HepG2 (cell line): ENCODE results near the gene RIPK1. TPM values are rescaled to one million over a fixed set of nuclear protein-coding genes. Genes with fewer than 3 reads are reported as not detected.

Source experiments
- ATAC-seq: fragments of 200-7000 bp; cut with Tn5 transposase; 3 replicates; pipeline ENCODE4 v1.9.1; 2020; ENCODE audit warnings: mild to moderate bottlenecking, moderate library complexity
- BruUV-seq: library from RNA; stranded (reverse); fragments of 400-500 nt; replicated peaks from 2 replicates; lab custom pipeline; 2021; lab: Mats Ljungman, UMichigan
- CTCF ChIA-PET: fragments of 300-600 bp; formaldehyde crosslinking; extraction: SDS; loops from one replicate; lab custom pipeline; 2021; ENCODE audit warnings: low total read pairs, inconsistent platforms, low intra/inter-chr PET ratio; lab: Yijun Ruan, JAX
- POLR2A ChIA-PET: fragments of 350-600 bp; sonication (Branson Sonifier 250); formaldehyde crosslinking; loops from one replicate; lab custom pipeline; 2020; ENCODE audit warnings: antibody characterized with exemption, inconsistent platforms; lab: Yijun Ruan, JAX
- DNase-seq: peaks from one replicate; pipeline ENCODE4 v3.0.0-alpha.2; 2015; ENCODE audit warnings: low spot score
- FAIRE-seq: peaks from 3 replicates; lab custom pipeline; 2011; peaks lifted over from hg19 to GRCh38; lab: Jason Lieb, UNC
- H2AFZ ChIP-seq: one replicate; pipeline ENCODE4 v1.6.1; 2011; ENCODE audit warnings: low read length, inconsistent platforms
- H3K27ac ChIP-seq: fragments of 300-600 bp; 3 replicates; pipeline ENCODE4 v1.8.0; 2011; ENCODE audit warnings: mixed run types, mild to moderate bottlenecking, mixed read lengths, low read length, inconsistent platforms; ENCODE audit not compliant: insufficient read depth; ENCODE audit errors: extremely low read length
- H3K27me3 ChIP-seq, 2 experiments: fragments of 200-600 bp in 1 of 2; 2 replicates in 1 of 2; 3 replicates in 1 of 2; pipeline versions ENCODE4 v1.6.0 to v1.8.0; 2011; ENCODE audit warnings: low read length in 2 of 2, mild to moderate bottlenecking in 2 of 2, moderate library complexity in 2 of 2, inconsistent platforms in 1 of 2; ENCODE audit not compliant: insufficient read depth in 2 of 2, control insufficient read depth in 1 of 2
- H3K36me3 ChIP-seq, 2 experiments: fragments of 200-600 bp in 1 of 2; replicated peaks in 1 of 2; 2 replicates in 1 of 2; 3 replicates in 1 of 2; pipeline versions ENCODE4 v1.5.1 to v1.8.0; 2011; ENCODE audit warnings: low read length in 2 of 2, inconsistent platforms in 1 of 2; ENCODE audit not compliant: insufficient read depth in 2 of 2, control insufficient read depth in 1 of 2
- H3K4me1 ChIP-seq: 2 replicates; pipeline ENCODE4 v1.5.1; 2012; ENCODE audit warnings: low read length, inconsistent platforms; ENCODE audit not compliant: insufficient read depth
- H3K4me2 ChIP-seq: 2 replicates; pipeline ENCODE4 v1.6.0; 2011; ENCODE audit warnings: low read depth, low read length, inconsistent platforms
- H3K4me3 ChIP-seq, 3 experiments: fragments of 200-600 bp in 1 of 3; sonication (generic), shearing (Covaris generic) in 1 of 3; replicated peaks in 1 of 3; 2 replicates each; pipeline ENCODE4 v1.5.1; 2011 to 2016; ENCODE audit warnings: low read length in 3 of 3, inconsistent platforms in 2 of 3, low read depth in 2 of 3, mild to moderate bottlenecking in 2 of 3, control low read depth in 1 of 3, mixed read lengths in 1 of 3; ENCODE audit not compliant: insufficient read depth in 1 of 3
- H3K79me2 ChIP-seq: one replicate; pipeline ENCODE4 v1.6.1; 2011; ENCODE audit warnings: low read length, inconsistent platforms; ENCODE audit not compliant: insufficient read depth
- H3K9ac ChIP-seq: 2 replicates; pipeline ENCODE4 v1.6.0; 2011; ENCODE audit warnings: mild to moderate bottlenecking, low read depth, low read length, inconsistent platforms; ENCODE audit not compliant: insufficient read depth
- H3K9me3 ChIP-seq: 2 replicates; pipeline ENCODE4 v1.5.1; 2012; ENCODE audit warnings: mild to moderate bottlenecking, low read length
- H4K20me1 ChIP-seq: 2 replicates; pipeline ENCODE4 v1.6.0; 2011; ENCODE audit warnings: inconsistent platforms, mild to moderate bottlenecking, low read length, moderate library complexity; ENCODE audit not compliant: insufficient read depth
- ATF7 ChIP-seq, 2 experiments: fragments of 450-650 bp in 1 of 2; sonication (generic) in 1 of 2; formaldehyde crosslinking in 1 of 2; IDR thresholded peaks; 2 replicates each; pipeline versions ENCODE4 v1.4.0 to v1.6.1; 2016 to 2020; ENCODE audit warnings: antibody characterized with exemption in 1 of 2, mild to moderate bottlenecking in 1 of 2, missing genetic modification reagents in 1 of 2
- BRCA1 ChIP-seq: sonication (generic); formaldehyde crosslinking; IDR thresholded peaks from 2 replicates; pipeline ENCODE4 v1.4.0; 2020; ENCODE audit warnings: missing genetic modification reagents
- CREB1 ChIP-seq, 2 experiments: fragments of 450-650 bp in 1 of 2; IDR thresholded peaks; 2 replicates each; pipeline ENCODE4 v1.6.1; 2016 to 2017; ENCODE audit warnings: control low read depth in 1 of 2, mild to moderate bottlenecking in 1 of 2, missing compliant biosample characterization in 1 of 2, missing genetic modification characterization in 1 of 2
- PRDM4 ChIP-seq: sonication (generic); formaldehyde crosslinking; IDR thresholded peaks from 2 replicates; pipeline ENCODE4 v1.9.0; 2021; ENCODE audit warnings: missing genetic modification reagents, borderline replicate concordance
- SETDB1 ChIP-seq: sonication (generic); formaldehyde crosslinking; IDR thresholded peaks from 2 replicates; pipeline ENCODE4 v1.5.1; 2020; ENCODE audit warnings: missing genetic modification reagents, mild to moderate bottlenecking, borderline replicate concordance
- ZSCAN21 ChIP-seq: sonication (generic); formaldehyde crosslinking; IDR thresholded peaks from 2 replicates; pipeline ENCODE4 v1.8.0; 2022; ENCODE audit warnings: mild to moderate bottlenecking, missing genetic modification reagents, moderate library complexity, borderline replicate concordance
- ZSCAN9 ChIP-seq: IDR thresholded peaks from 2 replicates; pipeline ENCODE4 v1.6.1; 2016; ENCODE audit warnings: borderline replicate concordance
- WGBS: methylation state at CpG from one replicate; pipeline ENCODE4 v1.1.6; 2017; ENCODE audit warnings: low lambda C conversion rate; 5-methylcytosine and 5-hydroxymethylcytosine counted together
- in situ Hi-C: cut with HindIII; loops from 2 replicates; pipeline ENCODE4 v1.10.0; 2017; ENCODE audit warnings: low pct_unique_long_range_greater_than_20kb; ENCODE audit not compliant: extremely low pct_ligation_motif_present
- intact Hi-C: fragments of 100-400 bp; cut with micrococcal nuclease; formaldehyde crosslinking; loops from one replicate; pipeline ENCODE4 v1.10.0; 2022; ENCODE audit not compliant: unreplicated experiment
- polyA plus RNA-seq, 8 experiments: library from polyadenylated mRNA; depleted of rRNA in 3 of 8; stranded (reverse) in 7 of 8; unstranded in 1 of 8; fragments of >200 nt; fragmentation: Illumina TruSeq in 4 of 8; extraction: Trizol in 4 of 8; gene quantifications; 2 replicates each; pipeline versions ENCODE4 v1.2.1 to v1.2.3, GENCODE V29; 2011 to 2016; ENCODE audit warnings: low read depth in 4 of 8, missing spikeins in 1 of 8, mixed read lengths in 1 of 8; ENCODE audit not compliant: insufficient read depth in 1 of 8
- total RNA-seq, 5 experiments: library from RNA; depleted of rRNA; stranded (reverse); fragments of >200 nt; fragmentation: Illumina TruSeq; extraction: Trizol; gene quantifications; 2 replicates each; pipeline ENCODE4 v1.2.3, GENCODE V29; 2016; ENCODE audit warnings: low read depth in 1 of 5

The RIPK1 gene
- total and polyA plus RNA-seq, 2 of the 13 experiments (the other 11 are each of a cell fraction or from before 2014, with no cell fraction given), result 9.0 to 10.3 TPM

- peaks cover 21% of the 10 kb centered on the region for H3K4me1 ChIP-seq
- no peak for FAIRE-seq
- TF ChIP-seq ZSCAN9 (CRISPR knock-in tag) (no peak), BRCA1 (CRISPR knock-in tag) (no peak), ATF7 (IDR thresholded peaks at IDR 0.05) (peak; percentile 92), ATF7 (CRISPR knock-in tag; IDR thresholded peaks at IDR 0.05) (no peak), PRDM4 (no peak), ZSCAN21 (CRISPR knock-in tag) (no peak), SETDB1 (CRISPR knock-in tag) (no peak), CREB1 (IDR thresholded peaks at IDR 0.05) (peak; percentile 52), CREB1 (CRISPR knock-in tag; IDR thresholded peaks at IDR 0.05) (no peak)
- TF ChIP-seq, all 625 proteins: peak for 2
- ATAC-seq (no peak), DNase-seq (no peak)
- Histone ChIP-seq H3K9me3 (no peaks in the 10 kb centered on the region), H3K4me3 (no peak overlapping the region), H3K9ac (no peak overlapping the region), H3K36me3 (peaks cover 4 to 38% of the 10 kb centered on the region in 2 experiments; a peak in 4 of 5 replicates), H3K79me2 (no peaks in the 10 kb centered on the region), H3K4me2 (no peak overlapping the region), H3K27ac (no peak overlapping the region), H2AFZ (no peak overlapping the region), H3K27me3 (no peaks in the 10 kb centered on the region), H4K20me1 (no peaks in the 10 kb centered on the region)
- BruUV-seq, result no TSS peak
- CTCF ChIA-PET, result no interaction called here
- POLR2A ChIA-PET, result interaction anchor here (0.8 to 1.0 kb wide), 2 partner anchors 11 to 103 kb away, joined by 3 read pairs; no protein-coding TSS in a partner anchor
- intact Hi-C loops, result loop anchor here (5.0 kb wide), 1 partner anchor 69 kb away; no protein-coding TSS in a partner anchor
- WGBS, result 98% methylated on average over 15 of the region's 15 CpGs
- in situ Hi-C loops, result no loop called here
Measured at GRCh38 chr6:3128356-3129108, 60.2 kb downstream of the RIPK1 start.
